AG09319 (cell line): ENCODE data around the gene GRM1.

Experiments
- DNase-seq: peaks from one replicate; pipeline ENCODE4 v3.0.0-alpha.2; 2010; ENCODE audit warnings: low read depth; ENCODE audit errors: extremely low read depth
- CTCF ChIP-seq: IDR thresholded peaks from 2 replicates; pipeline ENCODE4 v1.5.1; 2011; ENCODE audit warnings: low read depth, mild to moderate bottlenecking, inconsistent platforms, low read length, moderate library complexity

GRM1 gene

DNA sequence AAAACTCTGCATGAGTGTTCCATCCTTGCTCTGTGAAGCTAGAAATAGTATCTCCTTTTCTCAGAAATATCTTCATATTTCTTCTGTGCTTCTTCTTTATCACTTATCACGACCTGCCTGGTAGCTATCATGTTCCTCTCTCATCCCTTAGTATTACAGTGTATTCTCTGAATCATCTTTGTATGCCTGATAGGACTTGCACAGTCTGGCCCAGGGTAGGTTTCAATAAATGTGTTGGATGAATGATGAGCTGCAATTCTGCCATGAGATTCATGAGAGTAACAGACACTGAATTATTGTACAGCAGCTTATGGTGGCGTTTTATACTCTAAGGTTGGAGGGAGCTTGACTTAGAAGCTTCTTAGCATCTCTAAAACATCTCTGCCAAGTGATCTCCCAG lies 66.6 kb downstream of the GRM1 start:
- TF ChIP-seq CTCF = no peak
- DNase-seq = no peak

DNA sequence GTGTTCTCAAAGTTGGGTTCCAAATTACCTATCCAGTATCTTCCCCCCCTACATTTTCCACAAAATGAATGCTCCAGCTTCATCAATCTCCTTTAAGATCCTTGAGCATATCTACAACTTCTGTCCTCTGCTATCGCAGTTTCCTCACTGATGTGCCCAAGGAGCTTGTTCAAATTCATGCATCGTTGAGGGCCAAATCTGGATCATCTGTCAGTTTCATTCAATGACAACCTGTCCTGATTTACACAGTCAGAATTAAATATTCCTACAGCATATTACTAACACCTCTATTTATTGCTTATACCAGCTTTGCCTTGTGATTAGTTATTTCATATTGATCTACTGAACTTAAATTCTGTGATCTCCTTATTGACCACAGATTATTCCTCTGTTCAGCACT lies 68.7 kb downstream of the GRM1 start:
- no peak for TF ChIP-seq CTCF
- no peak for DNase-seq

- TF ChIP-seq CTCF = no peak
- DNase-seq = no peak
Observed at GRCh38 chr6:146100776-146101175, 71.9 kb downstream of the GRM1 start.

GRCh38 chr6:146103416-146104072 lies 74.7 kb downstream of the GRM1 start:
- no peak for DNase-seq
- TF ChIP-seq CTCF = no peak

DNA sequence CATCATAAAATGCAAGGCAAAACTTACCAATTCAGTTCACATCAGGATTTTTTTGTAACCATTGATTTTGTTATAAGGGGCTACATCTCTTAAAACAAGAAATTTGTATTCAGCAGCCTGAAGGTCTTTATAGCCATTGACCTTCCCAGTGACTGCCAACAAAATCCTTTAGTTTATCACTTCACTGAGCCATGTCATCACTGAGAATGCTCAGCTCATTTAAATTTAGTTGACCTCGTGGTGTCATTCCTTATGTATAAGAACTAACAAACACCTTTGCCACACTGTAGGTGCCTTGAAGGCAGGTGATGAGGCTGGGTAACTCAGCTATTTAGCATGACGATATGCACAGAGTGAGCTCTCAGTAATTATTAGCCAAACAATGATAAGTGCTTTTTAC lies 77.7 kb downstream of the GRM1 start:
- DNase-seq = no peak
- TF ChIP-seq CTCF = no peak

- TF ChIP-seq CTCF = no peak
Observed at GRCh38 chr6:146110990-146111389, 82.1 kb downstream of the GRM1 start.

DNA sequence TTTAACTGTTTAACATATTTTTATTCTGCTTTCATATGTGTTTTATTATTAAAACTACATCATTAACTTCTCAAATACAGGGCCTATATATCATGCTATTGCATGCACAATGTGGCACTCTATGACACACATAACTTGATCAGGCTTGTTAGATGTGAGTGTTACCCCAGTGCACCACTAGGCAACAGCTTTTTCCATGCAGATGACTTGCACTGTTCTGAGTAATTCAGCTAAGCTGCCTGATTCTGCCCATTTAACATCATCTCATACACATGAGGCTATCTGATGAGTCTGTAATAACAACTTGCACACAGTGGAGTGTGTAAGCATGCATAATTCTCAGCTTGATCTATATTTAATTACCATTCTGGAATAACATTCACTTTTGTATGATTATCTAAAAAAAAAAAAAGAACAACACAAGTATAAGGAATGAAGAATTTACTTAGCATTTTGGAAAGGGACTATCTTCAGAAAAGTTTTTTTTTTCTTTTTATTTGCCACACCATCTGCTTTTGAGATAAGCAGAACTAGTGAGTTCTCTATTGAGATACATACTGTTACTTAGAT lies 83.1 kb downstream of the GRM1 start:
- no peak for DNase-seq
- no peak for TF ChIP-seq CTCF

More at GRCh38 chr6:146110990-146111389, 82.1 kb downstream of the GRM1 start:
- DNase-seq = no peak
